CD4-positive, CD25-positive, alpha-beta regulatory T cell (primary cell): ENCODE measurements around the gene AJAP1. TPM values are rescaled to one million over a fixed set of nuclear protein-coding genes. Genes with fewer than 3 reads are reported as not detected.

Experiments used
- ATAC-seq, 2 donors: fragments of 150-1000 bp; cut with Tn5 transposase; one replicate each; pipeline ENCODE4 v1.10.0; 2021; ENCODE audit warnings: low read depth in 2 of 2, moderate number of reproducible peaks in 2 of 2, moderate library complexity in 1 of 2
- DNase-seq, 3 donors: peaks; one replicate each; pipeline versions ENCODE4 v3.0.0 to v3.0.0-alpha.2; 2012 to 2022; ENCODE audit warnings: mixed read lengths in 1 of 3
- H3K27ac ChIP-seq: one replicate; pipeline ENCODE4 v1.7.0; 2013; ENCODE audit warnings: mild to moderate bottlenecking, low read length; ENCODE audit not compliant: insufficient read depth, poor library complexity, severe bottlenecking
- H3K27me3 ChIP-seq: one replicate; pipeline ENCODE4 v1.7.0; 2013; ENCODE audit warnings: low read length; ENCODE audit not compliant: control insufficient read depth, insufficient read depth
- H3K36me3 ChIP-seq: one replicate; pipeline ENCODE4 v1.7.0; 2013; ENCODE audit warnings: mild to moderate bottlenecking, low read length, moderate library complexity; ENCODE audit not compliant: control insufficient read depth, insufficient read depth
- H3K4me1 ChIP-seq: 2 replicates; pipeline ENCODE4 v1.7.0; 2013; ENCODE audit warnings: mild to moderate bottlenecking, low read length; ENCODE audit not compliant: insufficient read depth, control insufficient read depth, poor library complexity, severe bottlenecking
- H3K4me3 ChIP-seq: one replicate; pipeline ENCODE4 v1.7.0; 2013; ENCODE audit warnings: low read depth, mild to moderate bottlenecking, low read length, moderate library complexity
- H3K9me3 ChIP-seq, 2 experiments: 1 replicate in 1 of 2; 2 replicates in 1 of 2; pipeline ENCODE4 v1.7.0; 2013; ENCODE audit warnings: low read length in 2 of 2, mild to moderate bottlenecking in 1 of 2, moderate library complexity in 1 of 2; ENCODE audit not compliant: control insufficient read depth in 2 of 2
- H3K27ac Mint-ChIP-seq, 3 donors: one replicate each; pipeline ENCODE4 v1.8.0; 2020 to 2022; ENCODE audit warnings: mild to moderate bottlenecking in 3 of 3, mixed read lengths in 3 of 3, moderate library complexity in 2 of 3
- H3K27me3 Mint-ChIP-seq: one replicate; pipeline ENCODE4 v1.8.0; 2022; ENCODE audit warnings: mild to moderate bottlenecking, mixed read lengths
- H3K36me3 Mint-ChIP-seq: one replicate; pipeline ENCODE4 v1.8.0; 2020; ENCODE audit warnings: mixed read lengths
- H3K4me1 Mint-ChIP-seq, 4 donors: one replicate each; pipeline ENCODE4 v1.8.0; 2020 to 2022; ENCODE audit warnings: mixed read lengths in 4 of 4, mild to moderate bottlenecking in 1 of 4
- H3K4me3 Mint-ChIP-seq, 4 donors: one replicate each; pipeline ENCODE4 v1.8.0; 2020 to 2022; ENCODE audit warnings: mild to moderate bottlenecking in 4 of 4, mixed read lengths in 4 of 4, moderate library complexity in 3 of 4
- H3K9me3 Mint-ChIP-seq, 7 donors: one replicate each; pipeline ENCODE4 v1.8.0; 2020 to 2022; ENCODE audit warnings: mixed read lengths in 7 of 7, mild to moderate bottlenecking in 3 of 7, moderate library complexity in 2 of 7
- polyA plus RNA-seq, 4 donors: library from polyadenylated mRNA; unstranded; fragments of 300-500 nt; fragmentation: Illumina TruSeq; gene quantifications; one replicate each; pipeline ENCODE4 v1.2.3, GENCODE V29; 2021
- total RNA-seq: library from RNA; stranded (reverse); gene quantifications from one replicate; pipeline ENCODE4 v1.2.3, GENCODE V29; 2022

The AJAP1 gene
- total and polyA plus RNA-seq, 5 donors from 2014 or later: 0.10 to 0.41 (median 0.37) TPM; not detected in 2

DNA sequence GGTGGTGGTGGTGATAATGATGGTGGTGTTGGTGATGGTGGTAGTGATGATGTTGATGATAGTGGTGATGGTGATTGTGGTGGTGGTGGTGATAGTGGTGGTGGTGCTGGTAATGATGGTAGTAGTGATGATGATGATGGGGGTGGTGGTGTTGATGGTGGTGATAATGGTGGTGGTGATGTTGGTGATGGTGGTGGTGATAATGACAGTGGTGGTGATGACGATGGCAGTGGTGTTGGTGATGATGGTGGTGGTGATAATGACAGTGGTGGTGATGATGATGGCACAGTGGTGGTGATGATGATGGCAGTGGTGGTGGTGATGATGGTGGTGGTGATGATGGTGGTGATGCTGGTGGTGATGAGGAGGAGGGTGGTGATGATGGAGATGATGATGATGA is 7.0 kb upstream of the AJAP1 start:
- Histone ChIP-seq H3K27ac (no peak overlapping the region), H3K9me3 (no peaks in the 10 kb centered on the region), H3K27me3 (no peaks in the 10 kb centered on the region), H3K4me1 (peaks cover under 1% of the 10 kb centered on the region), H3K36me3 (no peaks in the 10 kb centered on the region), H3K4me3 (no peak overlapping the region)
- Mint-ChIP-seq H3K9me3 (no peaks in the 10 kb centered on the region), H3K27me3 (peaks cover 11% of the 10 kb centered on the region), H3K4me1 (no peaks in the 10 kb centered on the region), H3K36me3 (no peaks in the 10 kb centered on the region), H3K4me3 (no peak overlapping the region), H3K27ac (no peak overlapping the region)
- no peak for DNase-seq
- no peak for ATAC-seq

DNA sequence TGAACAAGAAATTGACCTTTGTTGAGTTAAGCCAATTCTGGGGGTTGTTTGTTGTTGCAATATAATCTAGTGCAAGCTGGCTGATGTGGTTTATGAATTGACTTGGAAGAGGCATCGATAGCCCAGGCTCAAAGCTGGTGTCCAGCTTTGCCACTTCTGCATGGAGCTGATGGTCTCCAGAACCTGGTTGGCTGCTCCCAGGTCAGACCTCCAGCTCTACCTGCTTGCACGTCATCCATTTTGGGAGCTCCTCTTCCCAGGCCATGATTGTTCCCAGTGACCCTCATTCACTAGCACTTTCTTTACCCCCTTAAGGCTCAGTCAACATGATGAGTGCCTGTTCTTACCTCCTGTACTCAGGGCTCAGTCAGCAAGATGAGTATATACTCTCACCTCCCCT is 5.8 kb upstream of the AJAP1 start:
- H3K27ac Mint-ChIP-seq: no peak overlapping the region
- Histone ChIP-seq H3K27me3 (no peaks in the 10 kb centered on the region), H3K27ac (no peak overlapping the region), H3K36me3 (no peaks in the 10 kb centered on the region), H3K9me3 (no peaks in the 10 kb centered on the region), H3K4me1 (peaks cover 4% of the 10 kb centered on the region), H3K4me3 (no peak overlapping the region)
- no peak overlapping the region for H3K4me3 Mint-ChIP-seq
- no peaks in the 10 kb centered on the region for H3K36me3 Mint-ChIP-seq
- peaks cover 10% of the 10 kb centered on the region for H3K27me3 Mint-ChIP-seq
- H3K4me1 Mint-ChIP-seq: no peaks in the 10 kb centered on the region
- DNase-seq (no peak), ATAC-seq (no peak)
- no peaks in the 10 kb centered on the region for H3K9me3 Mint-ChIP-seq

DNA sequence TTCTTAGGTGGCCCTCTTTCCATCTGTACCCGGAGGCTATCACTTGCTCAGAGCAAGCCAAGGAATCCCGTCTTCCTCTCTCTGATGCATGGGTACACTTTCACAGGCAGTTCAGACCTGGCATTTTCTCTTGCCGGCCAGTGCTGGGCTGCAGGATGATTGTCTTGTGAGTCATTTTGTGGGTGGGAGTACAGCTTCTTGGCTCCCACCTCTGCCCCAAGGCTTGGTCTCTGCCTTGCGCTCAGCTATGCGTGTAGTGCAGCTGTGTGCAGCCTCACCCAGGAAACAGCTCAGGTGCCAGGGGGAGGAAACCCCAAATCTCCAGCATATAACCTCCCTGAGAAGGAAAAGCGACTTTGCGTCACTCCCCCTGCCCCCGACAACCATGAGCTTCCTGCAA is 3.9 kb upstream of the AJAP1 start:
- DNase-seq (no peak), ATAC-seq (no peak)
- no peaks in the 10 kb centered on the region for H3K9me3 Mint-ChIP-seq
- H3K4me1 ChIP-seq: peaks cover 4% of the 10 kb centered on the region
- peaks cover 10% of the 10 kb centered on the region for H3K27me3 Mint-ChIP-seq
- H3K36me3 Mint-ChIP-seq: no peaks in the 10 kb centered on the region
- no peak overlapping the region for H3K27ac ChIP-seq
- H3K27ac Mint-ChIP-seq: no peak overlapping the region
- H3K9me3 ChIP-seq: no peaks in the 10 kb centered on the region
- no peaks in the 10 kb centered on the region for H3K4me1 Mint-ChIP-seq
- no peaks in the 10 kb centered on the region for H3K36me3 ChIP-seq
- no peak overlapping the region for H3K4me3 ChIP-seq
- H3K4me3 Mint-ChIP-seq: no peak overlapping the region
- H3K27me3 ChIP-seq: no peaks in the 10 kb centered on the region

GRCh38 chr1:4650981-4651380 is 3.4 kb upstream of the AJAP1 start:
- peak overlapping the region in 1 of 3 donors; percentile 32 for H3K27ac Mint-ChIP-seq
- H3K9me3 ChIP-seq: no peaks in the 10 kb centered on the region
- ATAC-seq (no peak), DNase-seq (no peak)
- H3K4me3 ChIP-seq: no peak overlapping the region
- H3K27me3 Mint-ChIP-seq: peaks cover 11% of the 10 kb centered on the region
- H3K9me3 Mint-ChIP-seq: no peaks in the 10 kb centered on the region
- no peaks in the 10 kb centered on the region for H3K27me3 ChIP-seq
- H3K36me3 ChIP-seq: no peaks in the 10 kb centered on the region
- H3K4me3 Mint-ChIP-seq: no peak overlapping the region
- no peaks in the 10 kb centered on the region for H3K36me3 Mint-ChIP-seq
- H3K4me1 ChIP-seq: peaks cover 4% of the 10 kb centered on the region
- H3K4me1 Mint-ChIP-seq: no peaks in the 10 kb centered on the region
- no peak overlapping the region for H3K27ac ChIP-seq

DNA sequence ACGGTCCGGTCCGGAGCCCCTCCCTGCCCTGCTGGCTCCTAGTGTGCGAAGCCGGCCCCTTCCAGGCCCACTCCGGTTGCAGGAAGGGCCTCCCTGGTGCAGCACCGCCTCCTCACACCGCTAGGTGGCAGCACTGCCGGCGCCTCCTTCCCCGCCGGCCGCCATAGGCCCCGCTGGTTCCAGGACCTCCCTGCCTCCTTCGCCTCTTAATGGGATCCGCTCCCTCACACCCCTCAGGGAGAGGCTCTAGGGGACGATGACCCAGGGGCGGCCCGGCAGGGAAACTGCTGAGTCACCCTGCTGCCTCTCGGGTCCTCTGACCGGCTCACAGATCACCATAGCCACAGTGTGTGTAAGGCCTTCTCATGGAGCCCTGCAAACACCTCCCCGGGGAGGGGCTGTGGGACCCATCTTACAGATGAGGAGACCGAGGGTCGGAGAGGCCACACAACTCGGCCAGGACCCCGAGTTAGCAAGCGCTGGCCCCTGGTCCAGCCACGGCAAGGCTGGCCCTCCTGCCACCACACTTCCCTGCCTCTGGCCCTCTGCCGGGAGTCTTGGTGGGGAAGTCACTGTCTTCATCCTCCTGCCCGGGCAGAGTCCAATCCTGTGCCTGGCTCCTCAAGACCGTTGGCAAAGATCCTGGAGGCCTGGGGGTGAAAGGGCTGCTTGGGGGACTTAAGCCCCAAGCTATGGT is 1.6 kb upstream of the AJAP1 start:
- H3K4me3 Mint-ChIP-seq: peak overlapping the region in 1 of 4 donors; percentile 48
- peaks cover 8% of the 10 kb centered on the region for H3K27me3 ChIP-seq

DNA sequence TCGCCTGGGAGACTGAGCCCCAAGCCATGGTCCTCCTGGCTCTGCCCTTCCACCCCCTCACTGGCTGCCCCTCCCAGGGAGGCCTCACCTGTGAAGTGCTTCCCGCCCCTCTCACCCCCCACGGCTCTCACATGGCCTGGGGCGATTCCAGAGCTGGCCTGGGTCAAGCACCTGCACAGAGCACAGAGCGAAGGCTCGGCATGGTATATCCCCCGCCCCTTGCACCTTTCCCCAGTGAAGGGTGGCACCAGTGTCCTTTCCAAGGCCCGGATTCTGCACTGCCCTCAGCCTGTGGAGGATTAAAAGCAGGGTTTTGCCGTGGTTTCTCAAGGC is 1.1 kb upstream of the AJAP1 start:
- DNase-seq: no peak
- H3K4me1 ChIP-seq: peaks cover 4% of the 10 kb centered on the region
- peaks cover 33% of the 10 kb centered on the region for H3K27me3 Mint-ChIP-seq
- H3K27me3 ChIP-seq: peaks cover 8% of the 10 kb centered on the region
- no peaks in the 10 kb centered on the region for H3K9me3 ChIP-seq
- H3K4me3 ChIP-seq: no peak overlapping the region
- no peaks in the 10 kb centered on the region for H3K36me3 Mint-ChIP-seq
- no peak for ATAC-seq
- H3K36me3 ChIP-seq: no peaks in the 10 kb centered on the region
- no peaks in the 10 kb centered on the region for H3K9me3 Mint-ChIP-seq
- no peak overlapping the region for H3K27ac Mint-ChIP-seq
- peaks cover 0 to 7% (median 2%) of the 10 kb centered on the region in 4 donors for H3K4me1 Mint-ChIP-seq
- no peak overlapping the region for H3K27ac ChIP-seq
- H3K4me3 Mint-ChIP-seq: peak overlapping the region in 1 of 4 donors; percentile 48

More for the DNA sequence above, 1.6 kb upstream of the AJAP1 start:
- Histone ChIP-seq H3K36me3 (no peaks in the 10 kb centered on the region), H3K27ac (no peak overlapping the region), H3K4me3 (no peak overlapping the region), H3K9me3 (no peaks in the 10 kb centered on the region), H3K4me1 (peaks cover 4% of the 10 kb centered on the region)
- no peak overlapping the region for H3K27ac Mint-ChIP-seq
- DNase-seq: peak; percentile 25 to 36 (median 36)
- H3K9me3 Mint-ChIP-seq: no peaks in the 10 kb centered on the region
- no peaks in the 10 kb centered on the region for H3K36me3 Mint-ChIP-seq
- H3K27me3 Mint-ChIP-seq: peaks cover 28% of the 10 kb centered on the region
- ATAC-seq: peak; percentile 40 to 61
- peaks cover 0 to 7% (median 2%) of the 10 kb centered on the region in 4 donors for H3K4me1 Mint-ChIP-seq

GRCh38 chr1:4654764-4655673 is 610 bp downstream of the AJAP1 start:
- Histone ChIP-seq H3K36me3 (no peaks in the 10 kb centered on the region), H3K9me3 (no peaks in the 10 kb centered on the region), H3K4me1 (peaks cover 4% of the 10 kb centered on the region), H3K4me3 (no peak overlapping the region), H3K27ac (no peak overlapping the region), H3K27me3 (peaks cover 8% of the 10 kb centered on the region)
- Mint-ChIP-seq H3K4me1 (peaks cover 0 to 7% (median 2%) of the 10 kb centered on the region in 4 donors), H3K9me3 (no peaks in the 10 kb centered on the region), H3K36me3 (no peaks in the 10 kb centered on the region), H3K27me3 (peaks cover 45% of the 10 kb centered on the region), H3K27ac (no peak overlapping the region), H3K4me3 (no peak overlapping the region)
- DNase-seq (no peak), ATAC-seq (no peak)
